ENCODE data around the gene VCL. TPM values are rescaled to one million over a fixed set of nuclear protein-coding genes. Genes with fewer than 3 reads are reported as not detected.
A peak's percentile ranks its signal among the peaks of the same experiment; 100 is the strongest.

The VCL gene
- total RNA-seq, 4 donors from 2014 or later = 71.9 to 151 (median 112) TPM

- intact Hi-C loops (cut with DNase I) = no loop called here
- no peaks in the 10 kb centered on the region for H3K27me3 ChIP-seq
- H3K4me3 ChIP-seq (replicated peaks in 1 of 3) = no peak overlapping the region
- WGBS, 2 donors = 62 to 77% methylated on average over 1 of the region's 1 CpG
- H3K9me3 ChIP-seq = no peaks in the 10 kb centered on the region
- H3K27ac ChIP-seq = peak overlapping the region in 2 of 3 donors; percentile 7 to 48
- DNase-seq = no peak
- TF ChIP-seq POLR2A (IDR thresholded peaks at IDR 0.05) = no peak
- TF ChIP-seq CTCF (IDR thresholded peaks at IDR 0.05) = no peak
- peaks cover 24 to 39% of the 10 kb centered on the region in 2 donors for H3K4me1 ChIP-seq
- no peaks in the 10 kb centered on the region for H3K36me3 ChIP-seq
Observed at GRCh38 chr10:74049955-74050354, 52.0 kb downstream of the VCL start.

GRCh38 chr10:74050653-74051052 is 52.7 kb downstream of the VCL start:
- Histone ChIP-seq H3K4me1 (peaks cover 24 to 40% of the 10 kb centered on the region in 2 donors), H3K27me3 (no peaks in the 10 kb centered on the region), H3K27ac (peak overlapping the region in 1 of 3 donors; percentile 48), H3K4me3 (replicated peaks in 1 of 3) (no peak overlapping the region), H3K36me3 (no peaks in the 10 kb centered on the region), H3K9me3 (no peaks in the 10 kb centered on the region)
- WGBS, 2 donors = 100% methylated on average over 1 of the region's 1 CpG
- intact Hi-C loops (cut with DNase I) = no loop called here
- TF ChIP-seq CTCF (IDR thresholded peaks at IDR 0.05) (no peak), POLR2A (IDR thresholded peaks at IDR 0.05) (no peak)
- no peak for DNase-seq

GRCh38 chr10:74051736-74052342 is 53.9 kb downstream of the VCL start:
- TF ChIP-seq CTCF (IDR thresholded peaks at IDR 0.05) (no peak), POLR2A (IDR thresholded peaks at IDR 0.05) (no peak)
- Histone ChIP-seq H3K27ac (no peak overlapping the region), H3K36me3 (no peaks in the 10 kb centered on the region), H3K4me1 (peaks cover 19 to 40% of the 10 kb centered on the region in 2 donors), H3K9me3 (no peaks in the 10 kb centered on the region), H3K4me3 (replicated peaks in 1 of 3) (no peak overlapping the region), H3K27me3 (no peaks in the 10 kb centered on the region)
- intact Hi-C loops (cut with DNase I) = no loop called here
- no peak for DNase-seq
- WGBS, 2 donors = 81 to 86% methylated on average over 5 of the region's 5 CpGs

GRCh38 chr10:74052994-74053393 is 55.1 kb downstream of the VCL start:
- no peaks in the 10 kb centered on the region for H3K27me3 ChIP-seq
- no peaks in the 10 kb centered on the region for H3K36me3 ChIP-seq
- H3K4me1 ChIP-seq = peaks cover 11 to 37% of the 10 kb centered on the region in 2 donors
- TF ChIP-seq CTCF (IDR thresholded peaks at IDR 0.05) (no peak), POLR2A (IDR thresholded peaks at IDR 0.05) (no peak)
- no peak overlapping the region for H3K4me3 ChIP-seq (replicated peaks in 1 of 3)
- H3K9me3 ChIP-seq = no peaks in the 10 kb centered on the region
- no peak for DNase-seq
- WGBS, 2 donors = 90 to 97% methylated on average over 1 of the region's 1 CpG
- H3K27ac ChIP-seq = no peak overlapping the region
- intact Hi-C loops (cut with DNase I) = no loop called here

- Histone ChIP-seq H3K27ac (no peak overlapping the region), H3K4me3 (replicated peaks in 1 of 3) (no peak overlapping the region), H3K36me3 (no peaks in the 10 kb centered on the region), H3K27me3 (no peaks in the 10 kb centered on the region), H3K9me3 (no peaks in the 10 kb centered on the region), H3K4me1 (peaks cover 8 to 34% of the 10 kb centered on the region in 2 donors)
- TF ChIP-seq CTCF (IDR thresholded peaks at IDR 0.05) (no peak), POLR2A (IDR thresholded peaks at IDR 0.05) (no peak)
- DNase-seq = no peak
- 85 to 88% methylated on average over 4 of the region's 4 CpGs for WGBS, 2 donors
- intact Hi-C loops (cut with DNase I) = no loop called here
Observed at GRCh38 chr10:74055383-74056049, 57.6 kb downstream of the VCL start.

Measured in thyroid gland (tissue), 4 donors.